Stimulated activated CD8-positive, alpha-beta memory T cell treated with anti-CD3 and anti-CD28 coated beads, Interleukin-12 subunit alpha, Interleukin-12 subunit beta, amount 100 ng/mL, for 24 hours (primary cell): ENCODE results near the gene BTK.
"Not testable (repeated sequence)": the region's sequence is repeated elsewhere in the genome, so short reads cannot be mapped to it uniquely, and the experiment has no call there.

Experiments
- DNase-seq: peaks from one replicate; pipeline ENCODE4 v3.0.0-alpha.2; 2020; ENCODE audit errors: extremely low read depth

Gene BTK

DNA sequence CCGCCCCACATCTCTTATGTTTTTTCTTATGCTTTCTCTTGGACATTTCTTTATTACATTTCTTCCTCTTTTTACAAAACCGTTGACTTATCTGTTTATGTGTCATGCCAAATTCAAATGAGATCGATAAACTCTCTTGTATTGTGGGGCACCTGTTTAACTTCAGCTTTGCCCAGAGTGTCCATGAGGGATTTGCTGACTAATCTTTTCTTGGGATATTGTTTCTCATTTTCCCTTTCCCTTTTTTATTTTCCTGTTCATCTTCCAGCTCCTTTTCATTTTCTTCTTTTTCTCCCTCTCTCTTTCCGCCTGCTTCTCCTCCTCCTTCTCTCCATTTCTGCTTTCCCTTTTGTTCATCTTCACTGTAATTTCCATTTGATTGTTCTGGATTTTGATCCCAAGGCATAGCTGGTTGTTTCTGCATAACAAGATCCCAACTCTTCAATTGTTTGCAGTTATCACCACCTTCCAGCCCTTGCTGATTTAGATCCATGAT lies 48.2 kb downstream of the BTK start:
- no peak for DNase-seq

DNA sequence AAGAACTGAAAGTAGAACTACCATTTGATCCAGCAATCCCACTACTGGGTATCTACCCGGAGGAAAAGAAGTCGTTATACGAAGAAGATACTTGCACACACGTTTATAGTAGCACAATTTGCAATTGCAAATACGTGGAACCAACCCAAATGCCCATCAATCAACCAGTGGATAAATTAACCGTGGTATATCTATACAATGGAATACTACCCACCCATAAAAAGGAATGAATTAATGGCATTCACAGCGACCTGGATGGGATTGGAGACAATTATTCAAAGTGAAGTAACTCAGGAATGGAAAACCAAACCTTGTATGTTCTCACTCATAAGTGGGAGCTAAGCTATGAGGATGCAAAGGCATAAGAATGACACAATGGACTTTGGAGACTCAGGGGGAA lies 51.7 kb downstream of the BTK start:
- not testable (repeated sequence) for DNase-seq

DNA sequence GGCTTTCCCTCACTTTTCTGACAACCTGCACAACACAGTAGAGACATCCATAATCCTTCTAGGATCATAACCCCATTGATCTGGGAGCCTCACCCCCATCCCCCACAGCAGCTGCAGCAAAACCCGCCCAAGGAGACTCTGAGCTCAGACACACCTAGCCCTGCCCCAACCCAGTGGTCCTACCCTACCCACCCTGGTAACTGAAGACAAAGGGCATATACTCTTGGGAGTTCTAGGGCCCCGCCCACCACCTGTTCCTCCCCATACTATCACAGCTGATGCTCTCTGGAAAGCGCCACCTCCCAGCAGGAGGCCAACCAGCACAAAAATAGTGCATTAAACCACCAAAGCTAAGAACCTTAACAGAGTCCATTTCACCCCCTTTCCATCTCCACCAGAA lies 59.4 kb downstream of the BTK start:
- not testable (repeated sequence) for DNase-seq

DNA sequence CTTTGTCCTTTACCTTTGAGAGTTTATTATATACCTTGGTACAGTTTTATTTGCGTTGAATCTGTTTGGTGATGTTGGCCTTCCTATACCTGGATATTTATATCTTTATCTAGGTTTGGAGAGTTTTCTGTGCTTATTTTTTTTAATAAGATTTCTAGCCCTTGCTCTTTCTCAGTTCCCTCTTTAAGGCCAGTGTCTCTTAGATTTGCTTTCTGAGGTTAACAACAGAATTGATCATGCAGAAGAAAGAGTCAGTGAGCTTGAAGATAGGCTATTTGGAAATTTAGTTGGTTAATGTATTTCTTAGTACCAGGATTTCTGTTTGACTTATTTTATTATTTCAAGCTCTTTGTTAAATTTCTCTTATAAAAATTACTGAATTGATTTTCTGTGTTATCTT lies 82.2 kb downstream of the BTK start:
- DNase-seq = no peak
